Glomerular endothelial cell (primary cell): ENCODE measurements around the gene DXO. TPM values are rescaled to one million over a fixed set of nuclear protein-coding genes. Genes with fewer than 3 reads are reported as not detected.
"Not testable (repeated sequence)": the region's sequence is repeated elsewhere in the genome, so short reads cannot be mapped to it uniquely, and the experiment has no call there.

ENCODE experiments used
- DNase-seq: peaks from one replicate; pipeline ENCODE4 v3.0.0-alpha.2; 2011; ENCODE audit warnings: low read depth, low spot score; ENCODE audit errors: extremely low read depth
- total RNA-seq: library from RNA; depleted of rRNA; stranded (reverse); fragments of >200 nt; gene quantifications from 2 replicates; pipeline ENCODE4 v1.2.3, GENCODE V29; 2015

The DXO gene
- total RNA-seq, 1 donor from 2014 or later: 17.3 TPM

DNA sequence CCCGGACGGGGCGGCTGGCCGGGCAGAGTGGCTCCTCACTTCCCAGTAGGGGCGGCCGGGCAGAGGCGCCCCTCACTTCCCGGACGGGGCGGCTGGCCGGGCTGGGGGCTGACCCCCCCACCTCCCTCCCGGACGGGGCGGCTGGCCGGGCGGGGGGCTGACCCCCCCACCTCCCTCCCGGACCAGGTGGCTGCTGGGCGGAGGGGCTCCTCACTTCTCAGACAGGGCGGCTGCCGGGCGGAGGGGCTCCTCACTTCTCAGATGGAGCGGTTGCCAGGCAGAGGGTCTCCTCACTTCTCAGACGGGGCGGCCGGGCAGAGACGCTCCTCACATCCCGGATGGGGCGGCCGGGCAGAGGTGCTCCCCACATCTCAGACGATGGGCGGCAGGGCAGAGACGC lies 39.8 kb downstream of the DXO start:
- not testable (repeated sequence) for DNase-seq

DNA sequence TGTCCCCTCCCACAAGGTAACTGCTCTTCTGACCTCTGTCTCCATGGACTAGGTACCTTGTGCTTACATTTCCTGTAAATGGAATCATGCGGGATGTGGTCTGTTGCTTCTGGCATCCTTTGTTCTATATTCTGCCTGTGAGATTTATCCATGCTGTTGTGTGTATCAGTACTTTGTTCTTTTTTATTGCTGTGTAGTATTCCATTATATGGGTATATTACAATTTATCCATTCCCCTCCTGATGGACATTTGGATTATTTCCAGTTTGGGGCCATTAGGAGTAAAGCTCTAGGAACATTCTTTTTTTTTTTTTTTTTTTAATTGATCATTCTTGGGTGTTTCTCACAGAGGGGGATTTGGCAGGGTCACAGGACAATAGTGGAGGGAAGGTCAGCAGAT lies 41.0 kb downstream of the DXO start:
- DNase-seq: no peak

DNA sequence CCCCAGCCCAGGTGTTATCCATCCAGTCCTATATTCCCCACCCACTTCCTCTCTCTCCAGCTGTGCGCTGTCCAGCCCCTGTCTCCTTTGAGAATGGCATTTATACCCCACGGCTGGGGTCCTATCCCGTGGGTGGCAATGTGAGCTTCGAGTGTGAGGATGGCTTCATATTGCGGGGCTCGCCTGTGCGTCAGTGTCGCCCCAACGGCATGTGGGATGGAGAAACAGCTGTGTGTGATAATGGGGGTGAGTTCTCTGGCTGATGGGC lies 43.3 kb downstream of the DXO start:
- no peak for DNase-seq

DNA sequence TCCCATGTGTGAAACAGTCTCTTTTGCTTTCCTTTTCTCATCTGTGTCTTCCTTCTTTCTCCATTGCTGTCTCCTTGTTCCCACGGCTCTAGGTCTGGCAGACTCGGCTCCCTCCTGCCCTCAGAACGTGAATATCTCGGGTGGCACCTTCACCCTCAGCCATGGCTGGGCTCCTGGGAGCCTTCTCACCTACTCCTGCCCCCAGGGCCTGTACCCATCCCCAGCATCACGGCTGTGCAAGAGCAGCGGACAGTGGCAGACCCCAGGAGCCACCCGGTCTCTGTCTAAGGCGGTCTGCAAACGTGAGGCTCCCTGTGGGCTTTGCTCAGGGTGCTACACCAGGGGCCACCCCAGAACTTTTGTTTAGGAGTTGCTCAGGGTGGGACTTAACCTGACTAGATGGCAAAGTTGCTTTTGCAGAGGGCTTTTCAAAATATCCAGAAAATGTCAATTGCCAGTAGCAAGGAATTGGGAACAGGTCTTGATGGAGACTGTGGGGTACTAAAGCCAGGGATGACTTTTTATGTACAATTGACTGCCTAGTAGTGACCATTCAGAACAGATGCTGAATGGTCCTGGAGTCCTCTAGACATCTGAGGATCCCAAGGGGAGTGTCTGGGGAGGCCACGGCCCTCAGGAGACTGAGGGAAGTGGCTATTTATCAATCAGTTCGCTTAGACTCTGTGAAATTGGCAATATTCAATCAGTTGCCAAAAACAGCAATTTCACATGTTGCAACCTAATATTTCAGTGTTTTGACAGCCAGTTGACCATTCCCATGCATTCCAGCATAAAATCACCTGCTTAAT lies 43.9 kb downstream of the DXO start:
- DNase-seq: no peak

DNA sequence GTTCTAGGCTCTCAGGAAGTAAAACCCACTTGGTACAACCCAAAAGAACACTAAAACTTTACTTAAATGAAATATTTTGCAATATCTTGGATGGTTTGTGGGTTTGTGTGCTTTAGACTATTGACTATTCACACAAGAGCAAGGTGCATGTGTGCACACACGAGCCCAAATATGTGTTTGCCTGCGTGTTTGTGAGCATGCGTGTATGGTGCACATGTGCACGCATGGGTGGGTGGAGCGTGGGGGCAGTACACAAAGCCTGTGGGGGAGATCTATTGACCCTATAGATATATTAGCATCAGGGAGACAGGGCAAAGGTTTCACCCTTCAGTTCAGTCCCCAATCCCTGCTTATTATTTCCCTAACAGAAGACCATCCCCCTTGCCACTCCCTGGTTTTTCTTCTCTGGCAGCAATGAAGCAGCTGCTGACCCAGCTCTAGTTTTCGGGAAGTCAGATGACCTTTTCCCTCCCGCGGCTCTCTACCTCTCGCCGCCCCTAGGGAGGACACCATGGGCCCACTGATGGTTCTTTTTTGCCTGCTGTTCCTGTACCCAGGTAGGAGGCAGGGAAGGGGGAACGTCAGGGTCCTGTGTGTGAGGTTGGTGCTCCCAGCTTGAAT lies 44.6 kb downstream of the DXO start, which contains the start of gene C2:
Gene C2 (plus strand): TSS at position 476 of the 621 bp plus-strand sequence. CDS start 36 bp downstream, at position 512.
- no peak for DNase-seq

DNA sequence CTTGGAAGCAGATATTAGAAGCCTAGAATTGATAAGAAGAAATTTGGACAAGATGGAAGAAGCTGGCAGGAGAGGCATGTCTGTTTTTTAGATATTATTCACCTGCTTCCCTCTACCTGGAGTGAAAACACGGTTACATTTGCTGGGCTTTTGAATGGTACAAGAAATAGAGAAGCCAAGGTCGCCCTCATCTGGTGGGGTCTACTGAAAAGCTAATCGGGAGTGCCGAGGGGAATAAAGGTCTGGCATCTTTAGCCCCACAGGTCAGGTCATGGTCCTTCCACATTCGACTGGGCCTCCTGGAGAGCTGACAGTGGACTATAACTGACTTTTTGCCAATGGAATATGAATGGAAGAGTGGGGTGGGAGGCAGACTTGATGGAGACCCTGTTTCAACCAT lies 49.0 kb downstream of the DXO start:
- no peak for DNase-seq

DNA sequence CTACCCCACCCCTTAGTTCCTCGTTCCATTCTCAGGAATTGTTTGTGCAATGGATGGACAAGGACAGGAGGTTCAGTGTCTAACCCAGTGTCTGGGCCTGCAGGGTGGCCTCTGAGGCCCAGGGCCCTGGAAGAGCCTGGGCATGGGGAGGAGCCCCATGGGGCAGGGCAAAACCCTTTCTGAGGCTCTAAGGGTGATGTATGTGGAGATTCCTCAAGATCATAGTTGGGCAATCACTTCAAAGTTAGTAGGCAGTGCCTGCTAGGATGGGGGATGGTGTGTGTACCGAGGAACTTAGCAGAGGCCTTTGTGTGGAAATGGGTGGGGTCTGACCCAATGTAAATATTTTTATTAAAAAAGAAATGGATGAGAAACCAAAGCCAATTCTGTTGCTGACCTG lies 51.1 kb downstream of the DXO start:
- no peak for DNase-seq

Other genes starting within 250 kb of the DXO start
- not detected in 2 replicates for gene MPIG6B, start 248.8 kb downstream of the DXO start, total RNA-seq
- 110 and 138 TPM in 2 replicates for gene DDAH2, start 242.8 kb downstream of the DXO start, total RNA-seq
- gene CLIC1, start 235.6 kb downstream of the DXO start, total RNA-seq: 541 and 655 TPM in 2 replicates
- 3.7 and 18.7 TPM in 2 replicates for gene MSH5, start 232.1 kb downstream of the DXO start, total RNA-seq
- 3.3 and 3.9 TPM in 2 replicates for gene SAPCD1, start 209.5 kb downstream of the DXO start, total RNA-seq
- 0.34 and 0.58 TPM in 2 replicates for gene VWA7, start 194.8 kb downstream of the DXO start, total RNA-seq
- gene VARS1, start 176.4 kb downstream of the DXO start, total RNA-seq: 90.9 and 105 TPM in 2 replicates
- gene LSM2, start 165.2 kb downstream of the DXO start, total RNA-seq: 45.3 and 74.3 TPM in 2 replicates
- gene HSPA1L, start 156.9 kb downstream of the DXO start, total RNA-seq: 0.44 and 0.53 TPM in 2 replicates
- gene HSPA1A, start 156.6 kb downstream of the DXO start, total RNA-seq: 140 and 161 TPM in 2 replicates
- gene HSPA1B, start 144.4 kb downstream of the DXO start, total RNA-seq: 76.3 and 95.3 TPM in 2 replicates
- 82.6 and 83.5 TPM in 2 replicates for gene NEU1, start 109.3 kb downstream of the DXO start, total RNA-seq
- 0.05 and 1.7 TPM in 2 replicates for gene SLC44A4, start 93.1 kb downstream of the DXO start, total RNA-seq
- gene EHMT2, start 74.4 kb downstream of the DXO start, total RNA-seq: 39.0 and 46.4 TPM in 2 replicates
- 1.7 TPM in 2 replicates for gene ZBTB12, start 70.1 kb downstream of the DXO start, total RNA-seq
- not detected in 2 replicates for gene C2, start 44.4 kb downstream of the DXO start, total RNA-seq
- 0.53 and 2.3 TPM in 2 replicates for gene CFB, start 26.0 kb downstream of the DXO start, total RNA-seq
- 101 and 117 TPM in 2 replicates for gene NELFE, start 13.2 kb downstream of the DXO start, total RNA-seq
- gene SKIC2, start 13.0 kb downstream of the DXO start, total RNA-seq: 42.1 and 46.3 TPM in 2 replicates
- 1.3 and 1.8 TPM in 2 replicates for gene C4A, start 9.9 kb upstream of the DXO start, total RNA-seq
- 1.1 and 1.3 TPM in 2 replicates for gene C4B, start 42.7 kb upstream of the DXO start, total RNA-seq
- not detected in 2 replicates for gene CYP21A2, start 66.3 kb upstream of the DXO start, total RNA-seq
- gene TNXB, start 137.2 kb upstream of the DXO start, total RNA-seq: 1.5 and 1.7 TPM in 2 replicates
- 46.3 and 87.6 TPM in 2 replicates for gene ATF6B, start 156.1 kb upstream of the DXO start, total RNA-seq
- gene FKBPL, start 158.2 kb upstream of the DXO start, total RNA-seq: 3.0 and 5.5 TPM in 2 replicates
- 0.39 and 0.70 TPM in 2 replicates for gene PRRT1, start 179.8 kb upstream of the DXO start, total RNA-seq
- 18.0 and 54.3 TPM in 2 replicates for gene PPT2, start 182.0 kb upstream of the DXO start, total RNA-seq
- 6.1 and 7.1 TPM in 2 replicates for gene EGFL8, start 192.5 kb upstream of the DXO start, total RNA-seq
- gene AGPAT1, start 203.9 kb upstream of the DXO start, total RNA-seq: 58.8 and 60.7 TPM in 2 replicates
- gene RNF5, start 206.3 kb upstream of the DXO start, total RNA-seq: 72.6 and 88.0 TPM in 2 replicates
- 0.19 and 6.1 TPM in 2 replicates for gene AGER, start 212.1 kb upstream of the DXO start, total RNA-seq
- gene PBX2, start 218.1 kb upstream of the DXO start, total RNA-seq: 38.3 and 72.2 TPM in 2 replicates
- gene GPSM3, start 220.5 kb upstream of the DXO start, total RNA-seq: 15.5 and 21.8 TPM in 2 replicates